ENCODE measurements around the gene RILPL1.
"Not testable (repeated sequence)": the region's sequence is repeated elsewhere in the genome, so short reads cannot be mapped to it uniquely, and the experiment has no call there.

DNA sequence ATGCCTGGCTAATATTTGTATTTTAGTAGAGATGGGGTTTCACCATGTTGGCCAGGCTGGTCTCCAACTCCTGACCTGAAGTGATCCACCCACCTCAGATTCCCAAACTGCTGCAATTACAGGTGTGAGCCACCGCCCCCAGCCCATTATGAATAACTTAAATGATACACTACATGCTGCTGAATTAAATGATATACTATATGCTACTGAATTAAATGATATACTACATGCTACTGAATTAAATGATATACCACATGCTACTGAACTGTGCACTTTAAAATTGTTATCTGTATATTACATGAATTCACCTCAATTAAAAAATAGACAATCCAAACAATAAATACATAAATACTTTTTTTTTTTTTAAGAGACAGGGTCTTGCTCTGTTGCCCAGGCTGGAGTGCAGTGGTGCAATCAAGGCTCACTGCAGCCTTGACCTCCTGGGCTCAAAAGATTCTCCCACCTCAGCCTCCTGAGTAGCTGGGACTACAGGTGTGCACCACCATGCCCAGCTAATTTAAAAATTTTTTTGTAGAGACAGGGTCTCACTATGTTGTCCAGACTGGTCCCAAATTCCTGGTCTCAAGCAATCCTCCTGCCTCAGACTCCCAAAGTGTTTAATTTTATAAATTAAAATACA lies 18.8 kb downstream of the RILPL1 start:
- TF ChIP-seq, protein P1, sequence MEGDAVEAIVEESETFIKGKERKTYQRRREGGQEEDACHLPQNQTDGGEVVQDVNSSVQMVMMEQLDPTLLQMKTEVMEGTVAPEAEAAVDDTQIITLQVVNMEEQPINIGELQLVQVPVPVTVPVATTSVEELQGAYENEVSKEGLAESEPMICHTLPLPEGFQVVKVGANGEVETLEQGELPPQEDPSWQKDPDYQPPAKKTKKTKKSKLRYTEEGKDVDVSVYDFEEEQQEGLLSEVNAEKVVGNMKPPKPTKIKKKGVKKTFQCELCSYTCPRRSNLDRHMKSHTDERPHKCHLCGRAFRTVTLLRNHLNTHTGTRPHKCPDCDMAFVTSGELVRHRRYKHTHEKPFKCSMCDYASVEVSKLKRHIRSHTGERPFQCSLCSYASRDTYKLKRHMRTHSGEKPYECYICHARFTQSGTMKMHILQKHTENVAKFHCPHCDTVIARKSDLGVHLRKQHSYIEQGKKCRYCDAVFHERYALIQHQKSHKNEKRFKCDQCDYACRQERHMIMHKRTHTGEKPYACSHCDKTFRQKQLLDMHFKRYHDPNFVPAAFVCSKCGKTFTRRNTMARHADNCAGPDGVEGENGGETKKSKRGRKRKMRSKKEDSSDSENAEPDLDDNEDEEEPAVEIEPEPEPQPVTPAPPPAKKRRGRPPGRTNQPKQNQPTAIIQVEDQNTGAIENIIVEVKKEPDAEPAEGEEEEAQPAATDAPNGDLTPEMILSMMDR (IDR thresholded peaks at IDR 0.05): not testable (repeated sequence)
- TF ChIP-seq POLR2A (IDR thresholded peaks at IDR 0.05): not testable (repeated sequence)

Measured in right lobe of liver (tissue), 4 donors.